ENCODE data around the gene OR10A6.

The OR10A6 gene

GRCh38 chr11:7931168-7931567, at the start of gene OR10A6:
OR10A6 (minus strand) TSS chr11:7931268; CDS start chr11:7928662, 2,606 bp downstream.
- DNase-seq, result no peak

DNA sequence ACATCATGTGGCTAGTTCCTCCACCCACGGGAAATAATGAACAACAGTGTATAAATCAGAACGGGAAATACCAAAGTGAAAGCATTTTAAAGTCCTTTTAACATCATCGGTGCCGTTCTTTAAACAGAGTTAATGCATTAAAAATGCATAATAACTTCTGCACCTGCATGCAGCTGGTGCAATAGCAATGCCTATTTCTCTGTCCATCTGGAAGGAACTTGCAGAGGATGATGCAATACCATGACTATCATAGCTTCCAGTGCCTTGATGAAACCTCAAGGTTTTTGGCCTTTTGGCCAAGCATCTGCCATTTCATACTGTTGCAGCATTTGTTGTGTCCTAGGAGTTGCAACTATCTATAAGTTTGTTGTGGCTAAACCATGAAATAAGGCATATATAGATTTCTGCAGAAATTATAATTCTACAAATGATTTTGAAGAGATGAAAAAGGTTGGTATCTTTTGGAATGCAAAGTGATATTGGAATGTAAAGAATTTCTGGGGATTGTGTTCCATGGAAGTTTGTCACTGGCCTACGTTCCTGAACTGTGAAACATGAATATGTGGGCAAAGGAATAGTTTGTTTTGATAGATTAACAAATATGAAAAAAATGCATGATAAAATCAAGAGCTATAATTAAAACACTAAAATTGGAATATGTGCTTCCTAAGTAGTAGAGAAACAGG, 46.3 kb upstream of the OR10A6 start:
- no peak for DNase-seq

GRCh38 chr11:7974668-7975067, 43.6 kb upstream of the OR10A6 start:
- no peak for DNase-seq

- DNase-seq, result no peak
These were observed 41.9 kb upstream of the OR10A6 start for GRCh38 chr11:7973011-7973410.

DNA sequence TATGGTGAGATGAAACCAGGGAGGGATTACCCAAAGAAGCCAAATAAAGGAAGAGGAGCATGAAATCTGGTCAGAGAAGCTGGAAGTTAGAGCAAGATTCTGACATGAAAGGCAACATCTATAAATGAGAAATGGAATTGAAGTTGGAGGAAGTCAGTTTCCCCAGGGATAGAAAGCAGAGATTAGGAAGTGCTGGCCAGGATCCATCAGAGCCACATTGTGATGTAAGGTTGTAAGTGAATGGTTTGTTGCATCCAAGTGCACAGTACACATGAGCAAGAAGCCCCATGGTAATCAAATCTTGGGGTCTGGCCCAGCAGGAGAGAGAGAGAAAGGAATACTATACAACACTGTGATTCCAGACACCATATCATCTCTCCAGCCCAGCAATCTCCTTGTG, 40.8 kb upstream of the OR10A6 start:
- DNase-seq, result no peak

GRCh38 chr11:7969756-7970646, 38.9 kb upstream of the OR10A6 start:
- DNase-seq, result no peak

GRCh38 chr11:7968686-7969085, 37.6 kb upstream of the OR10A6 start:
- no peak for DNase-seq

DNA sequence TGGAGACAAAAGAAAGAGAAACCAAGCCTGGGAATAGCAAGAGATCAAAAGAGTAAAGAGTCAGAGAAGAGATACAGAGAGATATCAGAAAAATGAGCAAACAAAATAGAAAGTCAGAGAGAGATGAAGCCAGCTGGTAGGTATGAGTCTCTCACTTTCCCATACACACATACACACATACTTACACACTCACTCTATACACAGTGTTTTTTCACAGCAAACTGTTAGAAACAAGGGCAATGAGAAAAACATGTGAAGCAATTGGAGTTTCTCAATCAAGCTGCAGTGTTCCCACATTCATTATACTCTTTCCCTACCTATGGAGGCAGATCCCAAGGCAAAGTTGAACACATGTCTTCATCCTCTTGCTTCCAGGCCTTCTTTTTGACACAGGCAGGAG, 36.8 kb upstream of the OR10A6 start:
- DNase-seq, result no peak

- DNase-seq, result no peak
These were observed 36.0 kb upstream of the OR10A6 start for GRCh38 chr11:7967097-7967496.

- no peak for DNase-seq
These were observed 34.3 kb upstream of the OR10A6 start, which contains the start of gene NLRP10 for GRCh38 chr11:7965386-7965785. NLRP10 (minus strand) TSS chr11:7965447; CDS start chr11:7963495, 1,952 bp downstream.

DNA sequence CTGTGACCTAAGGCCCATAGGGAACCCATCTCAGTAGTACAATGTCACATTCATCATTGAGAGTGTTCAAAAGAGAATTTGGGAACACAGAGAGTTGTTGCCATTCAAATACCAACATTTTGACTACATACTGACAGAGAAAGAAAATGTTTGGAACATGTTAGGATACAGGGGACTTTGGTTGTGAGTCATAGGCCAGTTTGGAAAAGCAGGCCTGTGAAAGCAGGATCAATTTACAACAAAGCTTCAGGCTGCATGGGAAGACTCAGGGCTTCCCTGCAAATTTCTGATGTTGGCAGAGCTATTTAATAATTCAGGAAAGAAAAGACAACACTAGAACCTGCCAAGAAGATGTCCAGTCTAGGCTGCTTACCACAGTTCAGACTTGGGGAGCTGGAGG, 33.8 kb upstream of the OR10A6 start:
- DNase-seq, result no peak

- no peak for DNase-seq
These were observed 33.2 kb upstream of the OR10A6 start for GRCh38 chr11:7964261-7964660.

DNA sequence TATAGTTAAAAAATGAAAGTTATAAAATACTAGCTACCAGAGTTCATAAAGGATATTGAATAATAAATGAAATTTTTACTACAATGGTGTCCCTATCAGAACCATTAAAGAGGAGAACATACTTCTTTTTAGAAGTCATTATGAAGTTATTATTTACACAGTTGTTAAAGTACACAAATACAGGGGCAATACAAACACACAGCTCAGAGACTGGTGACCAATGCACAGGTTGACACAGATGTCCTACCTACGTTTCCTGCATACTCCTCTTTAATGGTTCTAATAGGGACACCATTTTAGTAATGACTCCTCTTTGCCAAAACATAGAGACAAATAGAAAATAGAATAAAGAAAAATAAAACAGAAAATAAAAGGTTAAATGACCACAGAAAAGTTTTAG, 24.1 kb upstream of the OR10A6 start:
- DNase-seq, result no peak

DNA sequence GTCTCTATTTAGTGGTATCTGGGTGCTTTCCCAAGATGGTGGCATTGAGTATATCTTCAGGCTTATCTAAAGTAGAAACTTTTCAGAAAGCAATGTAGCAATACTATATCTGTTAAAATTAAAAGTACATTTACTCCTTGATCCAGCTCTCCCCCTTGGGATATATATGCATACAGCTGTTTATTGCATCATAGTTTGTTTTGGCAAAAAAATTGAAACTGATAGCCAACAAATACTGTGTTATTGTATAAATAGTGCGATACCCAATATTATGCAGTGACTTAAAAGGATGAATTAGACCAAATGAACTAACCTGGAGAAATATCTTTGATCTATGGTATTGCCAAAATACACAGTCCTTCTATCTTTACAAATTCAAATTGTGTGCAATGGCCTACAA, 18.9 kb upstream of the OR10A6 start:
- no peak for DNase-seq

DNA sequence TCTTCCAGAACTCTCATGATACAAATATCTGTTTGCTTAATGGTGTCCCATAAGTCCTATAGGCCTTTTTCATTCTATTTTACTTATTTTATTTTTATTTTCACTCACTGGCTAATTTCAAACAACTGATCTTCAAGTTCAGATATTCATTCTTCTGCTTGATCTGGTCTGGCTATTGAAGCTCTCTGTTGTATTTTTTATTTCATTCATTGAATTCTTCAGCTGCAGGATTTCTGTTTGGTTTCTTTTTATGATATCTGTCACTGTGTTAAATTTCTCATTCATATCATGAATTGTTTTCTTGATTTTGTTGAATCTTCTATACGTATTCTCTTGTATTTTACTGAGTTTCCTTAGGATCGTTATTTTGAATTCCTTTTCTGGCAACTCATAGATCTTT, 13.1 kb upstream of the OR10A6 start:
- DNase-seq, result no peak

- no peak for DNase-seq
These were observed 10.5 kb upstream of the OR10A6 start, which contains the start of gene OR10A3 for GRCh38 chr11:7941608-7942007. OR10A3 (minus strand) TSS chr11:7941708; CDS start chr11:7939520, 2,188 bp downstream.

DNA sequence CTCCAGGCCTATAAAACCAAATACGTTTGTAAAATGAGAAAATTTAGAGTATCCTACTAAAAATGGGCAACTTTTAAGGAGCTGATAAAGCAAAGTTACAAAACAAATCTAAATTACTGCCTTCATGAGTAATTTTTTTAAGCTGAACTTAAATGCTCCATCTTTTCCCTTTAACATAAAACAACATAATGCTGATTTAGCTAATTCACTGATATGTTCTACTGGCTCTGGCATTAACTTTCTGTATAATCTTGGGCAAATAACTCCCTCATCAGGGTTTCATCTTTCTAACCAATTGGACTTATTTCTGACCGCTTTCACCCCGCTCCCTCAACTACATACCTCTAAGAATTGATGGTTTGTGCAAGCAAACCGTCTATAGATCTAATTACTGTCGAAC, 10.1 kb upstream of the OR10A6 start:
- no peak for DNase-seq

GRCh38 chr11:7936615-7937014, 5.5 kb upstream of the OR10A6 start:
- DNase-seq, result no peak

GRCh38 chr11:7927635-7928034, 3.4 kb downstream of the OR10A6 start:
- no peak for DNase-seq

GRCh38 chr11:7924536-7924935, 6.5 kb downstream of the OR10A6 start:
- no peak for DNase-seq

DNA sequence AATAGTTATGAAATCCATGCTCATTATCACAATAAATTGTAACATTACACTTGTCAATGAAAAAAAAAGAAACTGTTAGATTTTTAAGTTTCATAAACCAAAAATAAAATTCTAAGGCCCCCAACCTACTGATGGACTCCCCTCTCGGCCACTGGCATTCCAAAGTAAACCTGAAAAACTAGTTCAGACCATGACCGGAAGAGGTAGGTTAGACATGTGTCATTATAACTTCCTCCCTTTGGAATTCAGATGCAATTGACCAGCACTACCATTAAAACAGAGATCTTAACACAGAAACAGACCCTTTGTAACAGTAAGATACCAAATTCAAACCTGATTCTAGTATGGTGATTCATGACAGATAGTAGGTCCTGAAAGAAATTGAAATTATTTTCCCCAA, 12.9 kb downstream of the OR10A6 start:
- DNase-seq, result no peak

DNA sequence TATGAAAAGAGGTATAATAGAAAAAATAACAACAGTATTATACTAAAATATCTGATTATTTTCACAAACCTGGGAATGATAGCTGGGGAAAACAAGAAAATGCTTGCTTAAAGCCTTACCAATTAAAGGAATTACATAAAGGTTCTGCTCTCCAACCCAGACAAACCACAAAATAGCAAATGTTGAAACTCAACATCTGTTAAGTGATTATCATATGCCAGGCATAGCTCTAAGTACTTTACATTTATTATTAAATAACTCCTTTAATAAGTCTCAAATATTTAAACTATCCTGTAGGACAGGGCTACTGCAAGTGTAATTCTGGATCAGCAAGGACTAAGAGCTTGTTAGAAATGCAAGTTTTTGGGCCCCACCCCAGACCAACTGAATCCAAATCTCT, 20.1 kb downstream of the OR10A6 start:
- DNase-seq, result no peak

DNA sequence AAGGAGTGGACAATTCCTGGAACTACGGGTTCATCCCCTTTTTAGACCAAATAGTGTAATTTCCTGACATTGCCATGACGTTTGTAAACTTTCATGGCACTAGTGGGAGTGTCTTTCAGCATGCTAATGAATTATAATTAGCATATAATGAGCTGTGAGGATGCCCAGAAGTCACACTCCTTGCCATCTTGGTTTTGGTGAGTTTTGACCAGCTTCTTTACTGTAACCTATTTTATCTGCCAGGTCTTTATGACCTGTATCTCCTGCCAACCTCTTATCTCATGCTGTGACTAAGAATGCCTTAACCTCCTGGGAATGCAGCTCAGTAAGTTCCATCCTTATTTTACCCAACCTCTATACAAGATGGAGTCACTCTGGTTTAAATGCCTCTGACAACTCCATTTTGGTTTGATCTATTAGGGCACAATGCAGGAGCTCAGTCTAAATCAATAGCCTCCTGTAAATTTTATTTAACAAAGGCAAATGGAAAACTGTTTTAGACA, 20.7 kb downstream of the OR10A6 start:
- DNase-seq, result no peak
